ENCODE data around the gene TSPY4.
"Not testable (repeated sequence)": the region's sequence is repeated elsewhere in the genome, so short reads cannot be mapped to it uniquely, and the experiment has no call there.

TSPY4 gene

GRCh38 chrY:9337164-9337563 lies at the start of gene TSPY4:
Gene TSPY4 (plus strand): TSS chrY:9337464. CDS start chrY:9337510, 46 bp downstream.
- DNase-seq (ENCODE audit: low spot score) = not testable (repeated sequence)

GRCh38 chrY:9320996-9321395 lies 16.3 kb upstream of the TSPY4 start:
- DNase-seq (ENCODE audit: low spot score) = no peak

- not testable (repeated sequence) for DNase-seq (ENCODE audit: low spot score)
These were observed 20.2 kb downstream of the TSPY4 start, which contains the start of gene TSPY8 for GRCh38 chrY:9357497-9357896. Gene TSPY8 (plus strand): TSS chrY:9357797. CDS start chrY:9357843, 46 bp downstream.
